Gastrocnemius medialis (tissue), 4 donors: ENCODE data around the gene NFKB2.
A peak's percentile ranks its signal among the peaks of the same experiment; 100 is the strongest.

Experiments
- CTCF ChIP-seq, 5 experiments: fragments of 450-650 bp in 3 of 5; fragments of 200-600 bp in 2 of 5; sonication (generic) in 2 of 5; IDR thresholded peaks in 4 of 5; conservative IDR thresholded peaks in 1 of 5; 1 replicate in 4 of 5; 2 replicates in 1 of 5; pipeline ENCODE4 v1.5.1; 2016 to 2019; ENCODE audit warnings: antibody characterized with exemption in 5 of 5, mild to moderate bottlenecking in 3 of 5, moderate library complexity in 3 of 5
- POLR2A ChIP-seq, 2 donors: fragments of 450-650 bp; IDR thresholded peaks; one replicate each; pipeline ENCODE4 v1.6.1; 2017; ENCODE audit warnings: antibody characterized with exemption in 2 of 2, mild to moderate bottlenecking in 2 of 2, moderate library complexity in 2 of 2

GRCh38 chr10:102450374-102451104 is 55.0 kb downstream of the NFKB2 start:
- TF ChIP-seq CTCF (IDR thresholded peaks at IDR 0.05 in 4 of 5, conservative IDR thresholded peaks at IDR 0.05 in 1 of 5) (peak in 2 of 5 experiments; percentile 6 to 12), POLR2A (IDR thresholded peaks at IDR 0.05) (peak; percentile 59 to 72)
